Endothelial cell of umbilical vein (primary cell): ENCODE results near the gene PHF3. TPM values are rescaled to one million over a fixed set of nuclear protein-coding genes. Genes with fewer than 3 reads are reported as not detected.

Source experiments
- BruUV-seq: library from RNA; stranded (reverse); fragments of 400-500 nt; replicated peaks from 2 replicates; lab custom pipeline; 2021; lab: Mats Ljungman, UMichigan
- CTCF ChIA-PET: fragments of 300-600, 350-600 bp; sonication (Branson Sonifier 250); formaldehyde crosslinking; loops from one replicate; lab custom pipeline; 2021; ENCODE audit warnings: antibody characterized with exemption, inconsistent platforms; lab: Charles Lee
- POLR2A ChIA-PET: fragments of 300-600, 350-600 bp; sonication (Branson Sonifier 250); formaldehyde crosslinking; loops from one replicate; lab custom pipeline; 2021; ENCODE audit warnings: antibody characterized with exemption, inconsistent platforms; lab: Charles Lee
- DNase-seq: peaks from one replicate; pipeline ENCODE4 v3.0.0-alpha.2; 2011; ENCODE audit warnings: low read depth, low spot score
- FAIRE-seq: peaks from 2 replicates; lab custom pipeline; 2011; peaks lifted over from hg19 to GRCh38; lab: Jason Lieb, UNC
- H2AFZ ChIP-seq: 2 replicates; pipeline ENCODE4 v1.6.0; 2012; ENCODE audit warnings: low read depth, low read length, control low read depth, inconsistent platforms
- H3K27ac ChIP-seq: 2 replicates; pipeline ENCODE4 v1.5.1; 2011; ENCODE audit warnings: low read depth, mild to moderate bottlenecking, control low read depth, low read length, moderate library complexity; ENCODE audit not compliant: insufficient read depth
- H3K27me3 ChIP-seq, 2 experiments: 2 replicates each; pipeline versions ENCODE4 v1.6.0 to v1.6.1; 2011; ENCODE audit warnings: low read length in 2 of 2, mixed read lengths in 1 of 2; ENCODE audit not compliant: control insufficient read depth in 2 of 2, insufficient read depth in 2 of 2
- H3K36me3 ChIP-seq, 2 experiments: 2 replicates in 1 of 2; 3 replicates in 1 of 2; pipeline ENCODE4 v1.5.1; 2011; ENCODE audit warnings: low read length in 2 of 2, mild to moderate bottlenecking in 1 of 2, moderate library complexity in 1 of 2; ENCODE audit not compliant: control insufficient read depth in 2 of 2, insufficient read depth in 2 of 2; ENCODE audit errors: extremely low read depth in 1 of 2
- H3K4me1 ChIP-seq: 3 replicates; pipeline ENCODE4 v1.5.1; 2011; ENCODE audit warnings: mild to moderate bottlenecking, low read length; ENCODE audit not compliant: control insufficient read depth, insufficient read depth; ENCODE audit errors: extremely low read depth
- H3K4me2 ChIP-seq: 2 replicates; pipeline ENCODE4 v1.6.1; 2011; ENCODE audit warnings: low read length, control low read depth, mixed read lengths; ENCODE audit not compliant: insufficient read depth
- H3K4me3 ChIP-seq, 3 experiments: fragments of 200-600 bp in 1 of 3; sonication (generic), shearing (Covaris generic) in 1 of 3; replicated peaks in 1 of 3; 2 replicates each; pipeline ENCODE4 v1.5.1; 2011 to 2016; ENCODE audit warnings: control low read depth in 3 of 3, low read length in 3 of 3, mild to moderate bottlenecking in 2 of 3, inconsistent platforms in 1 of 3, low read depth in 1 of 3, moderate library complexity in 1 of 3; ENCODE audit not compliant: insufficient read depth in 1 of 3
- H3K79me2 ChIP-seq: 2 replicates; pipeline ENCODE4 v1.6.0; 2012; ENCODE audit warnings: low read length, inconsistent platforms; ENCODE audit not compliant: control insufficient read depth, insufficient read depth
- H3K9ac ChIP-seq: replicated peaks from 2 replicates; pipeline ENCODE3; 2011; ENCODE audit warnings: low read length, control low read depth; ENCODE audit not compliant: insufficient read depth; ENCODE audit errors: extremely low read depth
- H3K9me1 ChIP-seq: replicated peaks from 3 replicates; pipeline ENCODE4 v1.6.0; 2011; ENCODE audit warnings: mild to moderate bottlenecking, low read length; ENCODE audit not compliant: control insufficient read depth, insufficient read depth; ENCODE audit errors: extremely low read depth
- H3K9me3 ChIP-seq: replicated peaks from 2 replicates; pipeline ENCODE4 v1.5.1; 2012; ENCODE audit warnings: low read length, inconsistent platforms; ENCODE audit not compliant: control insufficient read depth, insufficient read depth
- H4K20me1 ChIP-seq: replicated peaks from 2 replicates; pipeline ENCODE3; 2011; ENCODE audit warnings: mild to moderate bottlenecking, low read length; ENCODE audit not compliant: control insufficient read depth, insufficient read depth; ENCODE audit errors: extremely low read depth
- CTCF ChIP-seq, 2 donors: IDR thresholded peaks; 1 replicate in 1 of 2; 2 replicates in 1 of 2; pipeline ENCODE4 v1.5.1; 2011; ENCODE audit warnings: low read length in 2 of 2, mild to moderate bottlenecking in 2 of 2, moderate library complexity in 2 of 2, control low read depth in 1 of 2, inconsistent platforms in 1 of 2, low read depth in 1 of 2; ENCODE audit not compliant: insufficient read depth in 1 of 2; ENCODE audit errors: extremely low read depth in 1 of 2
- EZH2 ChIP-seq: IDR thresholded peaks from 2 replicates; pipeline ENCODE4 v1.6.1; 2012; ENCODE audit warnings: borderline replicate concordance, low read depth, mild to moderate bottlenecking, moderate library complexity, low read length, inconsistent platforms; ENCODE audit not compliant: severe bottlenecking
- FOS ChIP-seq: IDR thresholded peaks from 2 replicates; pipeline ENCODE4 v1.6.1; 2011; ENCODE audit warnings: mild to moderate bottlenecking, low read length, moderate library complexity, borderline replicate concordance; ENCODE audit not compliant: insufficient read depth
- GATA2 ChIP-seq: IDR thresholded peaks from 2 replicates; pipeline ENCODE4 v1.7.0; 2011; ENCODE audit warnings: low read depth, mild to moderate bottlenecking, moderate library complexity, mixed read lengths, low read length; ENCODE audit not compliant: insufficient read length, insufficient read depth
- JUN ChIP-seq: IDR thresholded peaks from 2 replicates; pipeline ENCODE4 v1.6.1; 2011; ENCODE audit warnings: borderline replicate concordance, low read depth; ENCODE audit not compliant: insufficient read length, insufficient read depth
- MAX ChIP-seq: IDR thresholded peaks from 2 replicates; pipeline ENCODE4 v1.6.1; 2011; ENCODE audit not compliant: insufficient read depth, insufficient read length
- MYC ChIP-seq: IDR thresholded peaks from one replicate; pipeline ENCODE4 v1.6.1; 2011; ENCODE audit warnings: mild to moderate bottlenecking, low read depth, low read length
- POLR2A ChIP-seq: IDR thresholded peaks from 2 replicates; pipeline ENCODE4 v1.6.1; 2012; ENCODE audit warnings: low read depth, mild to moderate bottlenecking, control low read depth, low read length
- POLR2AphosphoS5 ChIP-seq: IDR thresholded peaks from 2 replicates; pipeline ENCODE4 v1.6.1; 2012; ENCODE audit warnings: low read depth, mild to moderate bottlenecking, control low read depth, low read length, moderate library complexity; ENCODE audit not compliant: insufficient read depth
- dilution Hi-C: fragments of 300-500 bp; cut with MboI; formaldehyde crosslinking; loops from one replicate; pipeline ENCODE4 v1.15.0; 2019; ENCODE audit warnings: low sequenced_read_pairs; ENCODE audit not compliant: extremely low pct_ligation_motif_present
- intact Hi-C: fragments of 100-400 bp; cut with micrococcal nuclease; formaldehyde crosslinking; loops from one replicate; pipeline ENCODE4 v1.10.0; 2022
- polyA plus RNA-seq, 4 experiments: library from polyadenylated mRNA; depleted of rRNA in 3 of 4; stranded (reverse) in 3 of 4; unstranded in 1 of 4; fragments of >200 nt; gene quantifications; 2 replicates each; pipeline versions ENCODE4 v1.2.1 to v1.2.3, GENCODE V29; 2011 to 2012; ENCODE audit warnings: missing spikeins in 1 of 4
- total RNA-seq: library from RNA; stranded (reverse); gene quantifications from 2 replicates; pipeline ENCODE4 v1.2.3, GENCODE V29; 2021

The PHF3 gene
- total and polyA plus RNA-seq, 2 donors (not counting 3 experiments of a cell fraction or from before 2014, with no cell fraction given): 4.6 to 29.6 TPM

DNA sequence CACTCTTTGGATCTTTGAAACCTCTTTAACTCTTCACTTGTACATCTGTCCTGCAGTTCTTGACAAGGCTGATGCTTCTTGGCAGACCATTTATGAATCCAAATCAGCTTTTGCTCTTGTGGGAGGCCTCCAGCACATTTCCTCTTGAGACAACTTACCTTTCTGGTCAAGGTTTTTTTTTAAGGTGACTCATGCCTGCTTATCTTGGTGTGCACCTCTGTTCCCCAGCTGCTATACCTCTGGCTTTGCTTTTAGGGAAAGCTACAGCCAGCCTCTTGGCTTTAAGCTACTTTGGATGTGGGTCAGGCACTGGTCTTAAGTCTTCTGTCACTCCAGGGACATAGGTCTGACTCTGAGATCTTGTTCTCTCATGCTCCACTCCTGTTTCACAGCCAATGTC lies 106.5 kb downstream of the PHF3 start:
- ChIA-PET POLR2A (no interaction called here), CTCF (no interaction called here)
- DNase-seq: no peak
- no peaks in the 10 kb centered on the region for H3K9me1 ChIP-seq
- H3K36me3 ChIP-seq: no peaks in the 10 kb centered on the region
- intact Hi-C loops (no loop called here), dilution Hi-C loops (no loop called here)
- H3K79me2 ChIP-seq: no peaks in the 10 kb centered on the region
- no peak for FAIRE-seq
- BruUV-seq: no TSS peak
- H3K4me2 ChIP-seq: no peak overlapping the region
- H3K4me1 ChIP-seq: peaks cover 11% of the 10 kb centered on the region
- H3K27me3 ChIP-seq: no peaks in the 10 kb centered on the region
- H3K9me3 ChIP-seq: no peaks in the 10 kb centered on the region
- H3K9ac ChIP-seq: no peak overlapping the region
- TF ChIP-seq POLR2A (no peak), FOS (no peak), EZH2 (no peak), POLR2AphosphoS5 (no peak), JUN (no peak), MAX (no peak), MYC (no peak), CTCF (IDR thresholded peaks at IDR 0.05; ENCODE audit: extremely low read depth in 1 of 2, insufficient read depth in 1 of 2, low read depth in 1 of 2, low read length in 2 of 2) (no peak), GATA2 (no peak)
- H2AFZ ChIP-seq: no peak overlapping the region
- no peak overlapping the region for H3K4me3 ChIP-seq
- H4K20me1 ChIP-seq: no peaks in the 10 kb centered on the region
- H3K27ac ChIP-seq: no peak overlapping the region
